ACHN (cell line): ENCODE measurements around the gene SFMBT2.
A peak's percentile ranks its signal among the peaks of the same experiment; 100 is the strongest.

Experiments
- DNase-seq: peaks from one replicate; pipeline ENCODE4 v3.0.0-alpha.2; 2015
- in situ Hi-C: cut with HindIII; loops from 2 replicates; pipeline ENCODE4 v1.10.0; 2017; ENCODE audit warnings: low sequenced_read_pairs, low pct_ligation_motif_present, low pct_unique_long_range_greater_than_20kb

The SFMBT2 gene

DNA sequence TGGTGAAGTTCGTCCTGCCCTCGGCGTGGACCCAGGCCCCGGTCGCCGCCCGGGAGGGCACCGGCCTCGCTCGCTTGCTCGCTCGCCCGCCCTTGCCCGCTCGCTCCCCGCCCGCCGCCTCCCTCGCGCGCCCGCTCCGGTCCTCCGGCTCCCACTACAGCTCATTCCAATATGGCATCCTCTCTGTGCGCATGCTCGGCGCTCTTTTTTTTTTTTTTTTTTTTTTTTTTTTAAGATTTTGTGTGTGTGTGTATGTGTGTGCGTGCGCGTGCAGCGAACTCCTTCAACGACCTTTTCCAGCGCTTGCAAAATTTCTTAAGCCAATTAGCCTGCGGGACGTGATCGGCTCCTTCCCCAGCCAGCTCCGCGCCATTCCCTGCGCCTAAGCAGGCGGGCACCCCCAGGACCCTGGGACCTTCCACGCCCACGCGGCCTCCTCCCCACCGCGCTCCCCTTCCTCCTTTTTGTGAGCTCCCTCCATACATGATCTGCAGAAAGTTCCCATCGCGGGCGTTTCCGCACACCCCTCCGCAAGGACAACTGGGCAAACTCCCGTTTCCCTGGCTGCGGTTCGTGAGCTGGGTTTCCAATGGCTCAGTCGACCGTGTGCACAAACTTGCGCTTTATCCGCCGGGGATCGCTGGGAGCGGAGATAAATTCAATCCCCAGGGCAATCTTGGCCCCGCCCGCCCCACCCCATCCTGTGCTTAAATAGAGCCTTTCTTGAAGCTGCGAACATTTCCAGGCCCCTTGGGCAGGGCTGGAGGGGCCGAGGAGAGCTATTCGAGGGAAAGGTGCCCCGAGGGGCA is at the start of gene SFMBT2:
Gene SFMBT2 (minus strand): TSS at position 173 of the 809 bp plus-strand sequence. CDS start 29,136 bp downstream, outside the sequence.
- peak; percentile 42 for DNase-seq
- in situ Hi-C loops, result no loop called here

DNA sequence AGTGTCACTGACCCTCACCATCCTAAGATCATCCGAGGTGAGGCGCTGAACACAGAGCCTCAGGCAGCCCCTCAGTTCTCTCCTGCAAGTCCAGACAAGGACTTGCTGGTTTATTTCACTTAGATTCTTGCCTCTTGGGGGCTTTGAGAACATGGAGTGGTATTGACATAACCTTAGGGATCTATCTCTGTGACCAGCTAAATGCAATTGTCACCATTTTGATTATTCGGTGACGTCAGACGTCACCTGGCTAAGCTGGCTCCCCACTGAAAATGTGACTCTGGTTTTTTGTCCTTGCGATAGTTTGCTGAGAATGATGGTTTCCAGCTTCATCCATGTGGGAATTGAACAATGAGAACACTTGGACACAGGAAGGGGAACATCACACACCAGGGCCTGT is 49.2 kb upstream of the SFMBT2 start:
- in situ Hi-C loops, result no loop called here
- no peak for DNase-seq

DNA sequence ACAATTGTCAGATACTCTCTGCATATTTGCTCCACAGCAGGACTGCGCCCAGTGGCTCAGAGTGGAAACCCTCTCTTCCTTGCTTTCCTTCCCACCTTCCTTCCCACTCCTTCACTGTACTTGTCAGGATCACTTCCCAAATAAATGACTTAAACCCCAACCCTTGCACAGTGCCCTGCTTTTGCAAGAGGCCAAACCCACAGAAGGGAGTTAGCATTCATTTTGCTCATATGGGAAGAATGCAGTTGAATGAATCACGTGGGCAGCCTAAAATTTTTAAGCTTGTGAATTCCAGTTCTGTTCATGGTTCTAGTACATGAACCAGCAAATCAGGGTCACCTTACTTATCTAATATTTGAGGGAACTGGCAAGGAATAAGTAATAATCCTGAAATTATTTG is 47.7 kb upstream of the SFMBT2 start:
- in situ Hi-C loops, result no loop called here
- DNase-seq, result no peak

DNA sequence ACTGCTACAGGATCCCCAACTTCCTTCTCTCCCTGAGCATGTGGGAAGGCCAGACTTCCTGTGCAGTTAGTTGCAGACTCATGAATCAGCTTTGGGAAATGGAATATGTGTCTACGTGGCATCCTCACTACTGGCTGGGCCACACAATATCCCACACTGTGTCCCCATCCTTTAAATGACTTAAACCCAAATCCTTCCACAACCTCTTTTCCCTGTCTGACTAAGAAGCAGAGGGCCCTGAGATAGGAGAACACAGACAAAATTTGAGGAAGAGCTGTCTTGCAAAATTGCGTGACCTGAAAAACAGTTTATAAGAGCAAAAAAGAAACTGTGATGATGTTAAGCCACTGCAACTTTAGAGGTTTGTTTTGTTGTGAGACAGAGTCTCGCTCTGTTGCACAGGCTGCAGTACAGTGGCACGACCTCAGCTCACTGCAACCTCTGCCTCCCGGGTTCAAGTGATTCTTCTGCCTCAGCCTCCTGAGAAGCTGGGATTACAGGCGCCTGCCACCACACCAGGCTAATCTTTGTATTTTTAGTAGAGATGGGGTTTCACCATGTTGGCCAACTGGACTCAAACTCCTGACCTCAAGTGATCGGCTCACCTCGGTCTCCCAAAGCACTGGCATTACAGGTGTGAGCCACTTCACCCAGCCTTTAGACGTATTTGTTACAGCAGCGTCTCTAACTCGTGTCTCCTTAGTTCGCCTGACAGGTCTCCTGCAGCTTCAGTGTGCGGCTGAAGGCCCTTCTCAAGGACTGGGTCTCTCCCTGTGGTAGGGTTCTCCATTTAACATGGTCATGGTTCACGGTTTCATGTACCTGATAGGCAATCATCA is 46.9 kb upstream of the SFMBT2 start:
- in situ Hi-C loops, result no loop called here
- no peak for DNase-seq

DNA sequence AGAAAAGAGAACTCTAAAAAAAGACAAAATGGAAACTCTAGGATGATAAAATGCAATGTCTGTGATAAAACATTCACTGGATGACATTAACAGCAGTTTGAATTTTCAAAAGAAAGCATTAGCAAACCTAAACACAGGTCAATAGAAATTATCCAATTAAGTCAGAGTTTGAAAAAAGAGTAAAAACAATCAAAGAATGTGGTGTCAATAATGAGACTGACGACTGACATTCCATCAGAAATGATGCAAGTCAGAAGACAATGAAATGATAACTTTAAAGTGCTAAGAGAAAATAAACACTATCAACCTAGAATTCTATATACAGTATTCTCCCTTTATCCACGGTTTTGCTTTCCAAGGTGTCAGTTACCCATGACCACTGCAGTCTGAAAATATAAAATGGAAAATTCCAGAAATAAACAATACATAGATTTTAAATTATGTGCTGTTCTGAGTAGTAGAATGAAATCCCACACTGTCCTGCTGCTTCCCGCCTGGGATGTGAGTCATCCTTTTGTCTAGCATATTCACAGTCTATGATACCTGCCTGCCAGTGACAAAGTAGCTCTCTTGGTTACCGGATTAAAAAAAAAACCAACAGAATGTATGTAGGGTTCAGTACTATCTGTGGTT is 38.3 kb upstream of the SFMBT2 start:
- no peak for DNase-seq
- in situ Hi-C loops, result no loop called here

DNA sequence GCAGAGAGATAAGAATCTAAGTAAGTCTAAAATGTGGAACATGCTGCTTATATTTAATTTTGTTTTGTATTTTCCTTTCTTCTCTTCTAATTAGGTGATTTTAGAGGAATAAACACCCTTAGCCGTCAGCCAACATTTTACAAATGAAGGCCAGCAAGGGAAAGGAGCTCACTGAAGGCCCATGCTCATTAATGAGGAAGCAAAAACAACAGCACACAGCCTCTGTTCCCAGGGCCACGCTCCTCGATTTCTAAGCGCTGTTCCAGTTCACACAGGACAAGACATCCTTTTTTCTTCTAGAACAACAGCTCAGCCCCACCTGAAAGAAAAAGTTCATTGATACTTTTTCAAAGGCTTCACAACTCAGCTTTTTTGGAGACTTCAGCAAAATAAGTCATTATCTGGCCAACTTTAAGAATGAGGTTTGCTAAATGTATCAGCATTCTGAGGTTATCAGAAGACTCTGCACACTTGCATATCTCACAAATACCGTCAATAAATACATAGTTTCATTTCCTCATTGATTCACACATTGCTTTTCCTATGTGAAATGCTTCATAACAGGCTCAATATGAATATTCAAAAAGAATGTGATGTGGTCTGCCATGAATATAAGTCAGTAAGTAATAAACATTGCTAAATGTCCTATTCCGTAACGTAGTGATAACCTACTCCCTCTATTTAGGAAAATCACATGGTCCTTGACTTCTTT is 34.8 kb upstream of the SFMBT2 start:
- in situ Hi-C loops, result no loop called here
- DNase-seq, result no peak

DNA sequence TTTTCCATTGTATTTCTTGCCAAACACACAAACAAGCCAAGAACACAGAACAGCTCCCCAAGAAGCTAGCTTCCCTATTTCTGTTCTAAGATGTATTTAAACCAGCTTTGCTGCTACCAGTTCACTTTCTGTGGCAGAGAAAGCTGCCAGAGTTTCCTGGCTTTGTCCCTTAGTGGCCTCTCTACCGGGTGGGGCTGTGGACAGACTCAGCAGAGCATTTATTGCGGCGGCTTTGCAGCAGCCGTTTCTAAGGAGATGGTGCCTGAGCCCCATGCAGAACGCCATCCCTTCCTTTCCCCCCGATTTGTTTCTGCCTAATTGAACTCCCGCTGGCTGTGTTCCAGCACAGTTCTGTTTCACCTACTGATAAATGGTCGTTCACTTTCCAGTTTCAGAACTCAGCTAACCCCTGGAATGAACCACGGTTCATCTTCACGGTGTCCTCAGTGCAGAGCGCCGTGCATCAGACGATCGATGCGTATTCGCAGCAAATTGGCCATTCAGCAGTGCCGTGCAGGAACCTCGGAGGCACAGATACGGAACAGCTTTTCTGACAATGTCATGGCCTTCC is 33.8 kb upstream of the SFMBT2 start:
- DNase-seq, result no peak
- in situ Hi-C loops, result no loop called here

DNA sequence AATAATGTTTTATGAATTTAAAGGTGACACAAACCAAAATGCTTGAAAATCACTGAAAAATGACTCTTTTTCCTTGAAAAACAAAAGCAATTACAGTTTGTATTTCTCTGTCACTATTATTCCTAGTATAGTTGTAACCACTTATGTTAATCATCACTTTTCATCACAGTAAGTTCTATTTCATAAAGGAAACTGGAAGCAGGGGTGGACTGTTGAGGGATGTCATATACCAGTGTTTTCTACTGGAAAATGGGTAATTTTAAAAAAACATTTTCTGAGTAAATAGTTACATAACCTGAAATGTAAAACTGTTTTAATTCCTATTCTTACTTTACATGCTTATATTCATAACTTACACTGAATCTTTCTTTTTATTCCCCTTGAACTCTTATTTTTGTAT is 32.2 kb upstream of the SFMBT2 start:
- DNase-seq, result no peak
- in situ Hi-C loops, result no loop called here

DNA sequence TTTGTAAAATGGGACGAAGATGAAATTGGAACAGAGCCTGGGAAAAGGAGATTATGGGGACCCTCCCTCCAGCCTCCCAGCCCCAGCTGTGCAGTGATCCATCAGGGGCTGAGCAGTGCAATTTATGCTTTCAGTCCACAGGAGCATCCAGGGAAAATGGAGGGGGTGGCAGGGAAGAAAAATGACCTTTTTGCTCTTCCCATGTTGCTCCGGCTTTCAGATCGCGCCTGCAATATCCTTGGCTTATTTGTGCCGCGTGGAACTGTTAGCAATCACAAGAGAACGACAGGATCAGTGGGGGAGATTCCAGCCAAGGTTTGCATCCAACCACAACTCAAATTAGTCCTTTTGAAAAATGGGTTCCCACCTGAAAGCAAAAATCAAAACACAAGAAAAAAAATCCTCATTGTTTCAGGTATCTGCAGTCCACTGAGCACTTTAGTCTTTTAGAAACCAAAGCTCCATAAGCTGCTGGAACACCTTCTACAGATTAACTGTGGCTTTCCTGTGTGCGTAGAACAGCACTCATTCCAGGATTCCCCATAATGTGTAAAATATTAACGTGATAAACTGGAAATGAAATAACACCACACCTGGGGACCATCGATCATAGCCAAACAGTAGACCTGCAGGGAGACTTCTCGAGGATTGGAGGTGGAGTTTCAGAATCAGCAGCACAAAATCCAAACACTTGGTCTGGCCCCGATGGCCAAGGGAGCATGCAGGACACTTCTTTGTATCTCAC is 30.7 kb upstream of the SFMBT2 start:
- in situ Hi-C loops, result no loop called here
- no peak for DNase-seq

DNA sequence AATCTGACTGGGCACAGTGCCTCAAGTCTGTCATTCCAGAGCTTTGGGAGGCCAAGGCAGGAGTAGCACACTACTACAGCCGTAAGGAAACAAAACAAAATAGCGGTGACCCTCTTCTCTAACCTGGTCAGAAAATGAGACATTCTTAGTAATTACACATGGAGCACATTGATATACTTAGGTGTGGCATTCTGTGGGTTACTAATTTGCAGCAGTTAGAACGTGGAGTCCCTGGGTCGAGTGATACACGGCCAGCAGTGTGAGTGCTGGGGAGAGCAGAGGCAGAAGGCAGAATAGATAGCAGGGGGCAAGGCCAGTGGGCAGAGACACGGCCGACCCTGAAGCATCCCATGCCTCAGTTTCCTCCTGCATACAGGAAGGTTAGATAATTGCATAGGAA is 28.9 kb upstream of the SFMBT2 start:
- DNase-seq, result no peak
- in situ Hi-C loops, result no loop called here

DNA sequence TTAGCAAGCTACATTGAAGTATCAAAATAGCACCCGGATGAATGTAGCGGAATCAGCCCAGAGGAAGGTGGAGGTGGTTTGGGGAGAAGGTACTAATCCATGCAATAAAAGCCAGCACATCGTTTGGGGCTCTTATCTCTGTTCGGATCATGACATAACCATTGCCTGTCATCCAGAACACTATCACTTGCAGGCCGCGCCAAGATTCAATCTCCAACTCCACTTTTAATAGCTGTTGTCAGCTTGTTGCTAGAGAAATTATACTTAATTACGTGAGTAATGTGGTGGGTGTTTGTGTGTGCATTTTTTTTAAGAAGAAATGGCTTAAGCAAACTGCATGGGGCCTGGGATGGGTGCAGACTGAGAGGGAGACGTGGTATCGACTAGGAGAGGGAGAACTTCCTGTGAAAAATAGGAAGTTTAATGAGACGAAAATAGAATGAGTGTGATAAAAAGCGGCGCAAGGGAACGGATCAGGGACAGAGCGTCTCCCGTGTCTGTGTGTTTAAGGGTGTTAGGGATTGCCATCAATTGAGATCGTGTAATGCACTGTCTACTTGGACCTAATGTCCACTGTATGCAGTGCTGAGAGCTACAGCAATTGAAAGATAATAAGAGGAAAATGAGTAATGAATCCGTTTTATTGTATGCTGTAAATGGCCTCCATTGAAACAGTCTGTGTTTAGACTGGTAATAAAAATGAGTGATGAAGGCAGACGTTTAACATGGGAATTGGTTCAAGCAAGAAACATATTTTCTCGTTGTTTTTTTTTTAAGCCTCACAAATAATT is 27.6 kb upstream of the SFMBT2 start:
- DNase-seq, result no peak
- in situ Hi-C loops, result no loop called here

DNA sequence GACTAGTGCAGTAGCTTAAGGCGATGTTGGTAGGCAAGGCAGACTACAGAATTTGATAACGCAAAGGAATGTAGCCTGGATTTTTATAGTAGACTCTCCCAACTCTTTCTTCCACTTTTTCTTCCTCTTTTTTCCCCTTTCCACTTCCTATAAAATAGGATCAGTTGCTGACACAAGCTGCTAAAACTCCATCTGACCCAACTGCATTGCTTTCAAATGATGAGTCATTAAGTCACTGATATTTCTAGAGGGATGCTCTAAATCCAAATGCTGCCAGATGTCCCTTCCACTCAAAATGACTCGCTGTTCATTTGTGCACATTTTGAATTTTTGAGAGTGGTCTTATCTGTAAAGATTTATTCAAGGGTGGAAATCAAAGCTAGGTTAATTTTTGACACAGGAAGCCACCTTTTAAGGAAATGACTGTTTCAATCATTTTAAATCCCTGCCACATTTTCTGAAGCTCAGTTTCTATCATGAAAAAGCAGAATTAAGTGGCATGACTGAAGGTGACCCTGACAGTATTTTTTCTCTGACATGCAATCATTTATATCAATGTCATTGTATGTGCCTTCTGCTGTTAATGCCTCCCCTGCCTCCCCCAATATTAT is 25.8 kb upstream of the SFMBT2 start:
- in situ Hi-C loops, result no loop called here
- DNase-seq, result no peak

DNA sequence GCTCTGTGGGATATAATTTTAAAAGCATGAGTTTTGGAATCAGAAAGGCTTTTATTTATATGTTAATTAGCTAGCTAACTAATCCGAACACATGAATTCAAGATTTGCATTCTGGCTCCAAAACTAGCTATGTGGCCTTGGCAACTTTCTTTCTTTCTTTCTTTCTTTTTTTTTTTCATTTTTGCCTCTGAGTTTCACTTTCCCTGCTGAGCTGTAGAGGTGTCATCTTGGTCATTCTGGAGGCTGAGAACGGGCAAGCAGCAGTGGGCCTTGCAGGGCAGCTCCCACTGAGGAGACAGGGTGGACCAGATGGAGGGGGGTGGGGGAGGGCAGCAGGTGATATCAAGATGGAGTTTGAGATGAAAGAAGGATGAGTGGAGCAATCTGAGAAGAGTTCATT is 24.8 kb upstream of the SFMBT2 start:
- no peak for DNase-seq
- in situ Hi-C loops, result no loop called here

DNA sequence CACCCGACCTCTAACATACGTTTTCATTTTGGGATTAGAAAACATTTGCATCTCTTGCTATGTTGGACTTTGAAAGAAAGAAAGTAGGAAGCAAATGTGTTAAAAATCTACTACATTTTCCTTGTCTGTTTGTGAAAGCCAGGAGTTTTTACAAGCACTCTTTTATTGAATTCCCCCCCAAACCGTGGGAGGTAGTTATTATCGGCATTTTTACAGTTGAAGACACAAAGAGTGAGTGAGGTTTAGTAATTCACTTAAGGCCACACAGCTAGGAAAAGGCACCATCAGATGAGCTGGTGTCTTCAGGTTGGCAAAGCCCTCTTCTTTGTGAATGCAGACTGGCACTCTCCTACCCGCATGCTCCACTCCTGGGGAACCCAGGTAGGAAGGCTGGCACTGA is 23.5 kb upstream of the SFMBT2 start:
- no peak for DNase-seq
- in situ Hi-C loops, result no loop called here

DNA sequence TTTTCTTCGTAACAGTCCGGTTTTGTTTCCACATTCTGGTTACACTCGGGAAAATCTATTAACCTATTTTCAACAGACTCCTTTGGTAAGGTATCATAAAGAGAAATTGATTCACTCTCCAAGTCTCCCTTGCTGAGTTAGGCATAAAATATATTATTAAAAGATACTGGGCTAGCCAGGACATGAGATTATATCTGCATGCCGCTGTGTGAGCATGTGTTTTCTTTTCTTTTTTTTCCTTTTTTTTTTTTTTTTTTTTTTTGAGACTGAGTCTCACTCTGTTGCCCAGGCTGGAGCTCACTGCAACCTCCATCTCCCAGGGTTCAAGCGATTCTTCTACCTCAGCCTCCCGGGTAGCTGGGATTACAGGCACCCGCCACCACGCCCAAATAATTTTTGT is 23.0 kb upstream of the SFMBT2 start:
- DNase-seq, result no peak
- in situ Hi-C loops, result no loop called here

DNA sequence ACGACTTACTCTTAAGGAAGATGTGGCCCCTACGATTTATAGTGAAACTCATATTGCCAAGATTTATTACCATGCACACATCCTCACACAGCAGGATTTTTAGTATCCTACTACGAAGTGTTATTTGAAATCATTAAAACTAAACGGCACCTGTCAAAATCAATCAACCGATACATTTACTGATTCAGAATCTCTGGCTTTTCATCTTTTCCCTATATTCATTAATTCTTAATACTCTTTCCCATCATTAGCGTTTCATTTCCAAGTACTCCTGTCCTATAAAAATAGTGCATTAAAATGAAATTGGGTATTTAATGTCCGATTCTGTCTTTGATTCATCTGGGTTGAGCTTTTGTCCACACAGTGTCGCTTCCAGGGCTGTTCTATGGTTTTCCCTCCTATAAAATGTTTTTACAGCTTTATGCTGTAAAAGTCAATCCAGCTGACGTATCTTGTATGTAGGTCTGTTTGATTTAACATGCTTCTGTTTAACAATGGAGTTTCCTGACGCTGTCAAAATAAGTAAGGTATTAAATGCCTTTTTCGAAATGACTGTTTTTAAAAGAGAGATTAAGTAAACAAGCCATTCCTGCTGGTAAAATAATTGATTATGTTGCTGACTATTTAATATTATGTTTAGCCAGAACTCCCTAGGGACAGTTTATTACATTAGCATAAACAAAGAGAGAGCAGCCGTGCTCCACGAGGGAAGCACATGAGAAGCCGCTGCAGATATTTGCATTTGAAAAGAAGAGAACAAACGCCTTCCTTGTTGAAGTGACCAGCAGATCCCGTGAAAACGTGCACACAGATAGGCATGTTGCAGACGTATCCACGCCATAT is 22.3 kb upstream of the SFMBT2 start:
- no peak for DNase-seq
- in situ Hi-C loops, result no loop called here
